ENCODE results near the gene TSPAN3. TPM values are rescaled to one million over a fixed set of nuclear protein-coding genes. Genes with fewer than 3 reads are reported as not detected.

Gene TSPAN3
- total RNA-seq, 1 experiment from 2014 or later: 235 TPM

DNA sequence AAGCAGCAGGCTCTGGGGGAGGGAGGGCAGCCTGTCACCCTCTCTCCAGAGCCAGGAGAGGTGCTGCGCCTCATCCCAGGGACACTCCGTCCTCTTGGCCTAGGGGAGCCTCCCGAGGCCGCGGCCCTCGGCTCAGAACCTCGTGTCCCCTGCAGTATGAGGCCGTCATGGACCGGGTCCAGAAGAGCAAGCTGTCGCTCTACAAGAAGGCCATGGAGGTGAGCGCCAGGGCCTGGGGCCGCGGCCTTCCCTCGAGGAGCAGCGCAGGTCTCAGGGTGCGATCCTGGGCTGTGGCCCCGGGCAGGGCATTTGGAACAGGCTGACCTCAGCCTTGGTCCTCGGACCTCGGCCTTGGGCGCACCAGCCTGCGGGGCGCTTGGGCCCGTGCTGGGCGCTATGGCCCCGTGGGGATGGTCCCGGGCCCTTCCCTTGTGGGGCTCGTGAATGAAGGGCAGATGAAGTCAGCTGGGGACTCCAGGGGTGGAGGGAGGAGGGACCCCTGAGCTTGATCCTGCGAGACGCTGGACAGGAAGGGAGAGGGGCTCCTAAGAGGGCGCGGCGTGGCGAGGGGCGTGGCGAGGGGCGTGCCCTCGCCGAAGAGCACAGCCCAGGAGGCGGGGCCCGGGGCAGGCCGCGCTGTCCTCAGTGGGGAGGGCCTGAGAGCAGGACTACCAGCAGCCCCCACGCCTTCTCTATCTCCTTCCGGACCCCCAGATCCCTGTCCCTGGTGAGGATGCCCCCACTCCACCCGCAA, 43.0 kb downstream of the TSPAN3 start:
- peak; percentile 35 for DNase-seq (ENCODE audit: low spot score)
- in situ Hi-C loops (cut with HindIII; ENCODE audit: low sequenced_read_pairs): no loop called here

DNA sequence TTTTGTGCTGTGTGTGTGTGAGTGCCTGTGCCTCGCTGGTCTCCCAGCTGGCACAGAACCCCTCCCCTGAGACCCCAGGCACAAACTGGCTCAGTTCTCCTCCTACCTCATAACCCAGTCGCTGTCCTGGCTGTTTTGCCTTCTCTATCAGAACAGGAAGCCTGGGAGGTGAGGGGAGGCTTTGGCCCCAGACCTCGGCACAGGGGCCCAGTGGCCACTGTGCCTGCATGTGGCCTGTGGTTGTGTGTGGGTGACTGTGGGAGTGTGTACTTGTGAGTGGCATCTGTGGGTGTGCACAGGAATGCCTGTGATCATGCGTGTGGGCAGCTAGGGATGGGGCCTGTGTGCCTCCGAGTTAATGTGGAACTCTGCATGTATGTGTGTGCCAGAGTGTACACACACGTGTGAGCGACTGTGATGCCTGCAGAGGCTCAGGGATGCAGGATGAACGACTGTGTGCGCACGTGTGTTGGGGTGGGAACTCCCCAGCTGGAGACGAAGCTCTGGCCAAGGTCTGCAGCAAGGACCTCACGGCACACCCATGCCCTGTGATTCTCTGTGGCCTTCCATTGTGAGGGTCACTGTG, 43.7 kb downstream of the TSPAN3 start:
- DNase-seq (ENCODE audit: low spot score): no peak
- in situ Hi-C loops (cut with HindIII; ENCODE audit: low sequenced_read_pairs): no loop called here

DNA sequence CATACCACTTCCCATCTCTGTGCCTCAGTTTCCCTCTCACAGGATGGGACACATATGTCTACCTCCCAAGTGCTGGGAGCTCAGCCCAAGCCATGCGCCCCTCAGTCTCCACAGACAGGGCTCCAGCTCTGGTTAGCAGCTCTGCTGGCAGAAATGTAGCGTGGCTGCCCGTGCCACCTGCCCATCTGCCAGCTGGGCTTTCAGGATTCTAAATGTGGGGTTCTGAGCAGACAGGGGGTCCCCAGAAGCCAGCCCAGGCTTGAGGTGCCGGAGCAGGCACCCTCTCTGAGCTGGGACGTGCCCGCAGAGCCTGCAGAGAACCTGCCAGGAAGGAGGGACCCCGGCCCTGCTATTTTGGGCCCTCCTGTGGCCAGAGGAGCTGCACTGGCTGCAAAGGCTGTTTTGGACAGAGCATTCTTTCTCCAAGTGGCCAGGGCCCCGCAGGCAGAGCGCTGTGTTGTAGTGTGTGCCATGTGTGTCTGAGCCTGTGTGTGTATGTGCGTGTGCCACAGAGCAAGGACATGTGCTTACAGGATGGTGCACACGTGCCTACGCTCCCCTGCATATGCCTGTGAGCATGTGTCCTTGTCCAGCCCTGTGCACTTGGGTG, 44.3 kb downstream of the TSPAN3 start:
- in situ Hi-C loops (cut with HindIII; ENCODE audit: low sequenced_read_pairs): no loop called here
- DNase-seq (ENCODE audit: low spot score): no peak

DNA sequence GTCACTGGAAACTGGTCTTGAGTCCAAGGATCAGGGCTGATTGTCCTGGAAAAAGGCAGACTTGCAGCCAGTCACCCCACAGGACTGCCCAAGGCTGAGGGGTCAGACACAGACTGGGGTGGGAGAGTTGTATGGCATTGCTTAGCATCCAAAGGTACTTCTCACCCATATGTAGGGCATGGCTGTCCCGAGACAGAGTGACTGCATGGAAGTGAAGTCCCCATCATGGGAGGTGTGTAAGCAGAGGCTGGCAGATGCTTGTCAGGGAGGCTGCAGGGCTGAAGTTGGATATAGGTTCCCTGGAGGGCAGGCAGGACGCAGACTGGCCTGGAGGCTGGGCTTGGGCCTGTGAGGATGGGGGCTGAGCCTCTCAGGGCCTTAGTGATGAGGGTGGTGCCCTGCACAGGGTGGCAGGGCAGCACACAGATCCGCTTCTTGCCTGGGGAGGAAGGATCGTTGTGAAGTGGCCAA, 44.9 kb downstream of the TSPAN3 start:
- no peak for DNase-seq (ENCODE audit: low spot score)
- in situ Hi-C loops (cut with HindIII; ENCODE audit: low sequenced_read_pairs): no loop called here

DNA sequence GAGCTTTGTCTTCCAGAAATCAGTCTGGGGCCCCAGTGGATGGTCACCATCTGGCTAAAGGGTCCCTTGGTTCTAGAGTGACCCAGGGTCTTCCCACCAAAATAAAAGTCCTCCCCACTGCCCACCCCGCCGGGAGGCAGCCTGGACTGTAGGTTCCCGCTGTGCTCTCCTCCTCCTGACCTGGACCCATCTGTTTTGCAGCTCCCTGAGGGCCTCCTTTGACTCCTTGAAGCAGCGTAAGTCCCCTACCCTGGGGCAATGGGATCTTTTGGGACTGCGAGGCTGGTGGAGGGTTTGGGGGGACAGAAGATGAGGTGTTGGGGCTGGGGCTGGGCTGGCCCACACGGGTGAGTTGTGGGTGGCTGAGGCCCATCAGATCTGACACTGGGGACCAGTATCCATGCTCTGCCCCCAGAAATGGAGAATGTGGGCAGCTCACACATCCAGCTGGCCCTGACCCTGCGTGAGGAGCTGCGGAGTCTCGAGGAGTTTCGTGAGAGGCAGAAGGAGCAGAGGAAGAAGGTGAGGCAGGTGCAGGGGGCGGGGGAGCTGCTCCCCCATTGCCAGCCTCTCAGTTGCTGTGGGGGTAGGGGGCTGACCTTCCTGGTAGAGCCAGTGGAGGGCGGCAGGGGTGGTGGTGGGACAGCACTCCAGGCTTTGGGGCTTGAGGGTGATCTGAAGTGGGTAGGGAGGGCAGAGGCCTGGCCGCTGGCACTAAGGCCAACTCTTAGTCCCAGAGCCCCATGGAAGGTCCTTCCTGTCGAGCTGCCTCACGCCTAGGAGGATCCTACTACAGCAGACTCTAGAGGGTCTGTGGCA, 45.6 kb downstream of the TSPAN3 start:
- DNase-seq (ENCODE audit: low spot score): no peak
- in situ Hi-C loops (cut with HindIII; ENCODE audit: low sequenced_read_pairs): no loop called here

DNA sequence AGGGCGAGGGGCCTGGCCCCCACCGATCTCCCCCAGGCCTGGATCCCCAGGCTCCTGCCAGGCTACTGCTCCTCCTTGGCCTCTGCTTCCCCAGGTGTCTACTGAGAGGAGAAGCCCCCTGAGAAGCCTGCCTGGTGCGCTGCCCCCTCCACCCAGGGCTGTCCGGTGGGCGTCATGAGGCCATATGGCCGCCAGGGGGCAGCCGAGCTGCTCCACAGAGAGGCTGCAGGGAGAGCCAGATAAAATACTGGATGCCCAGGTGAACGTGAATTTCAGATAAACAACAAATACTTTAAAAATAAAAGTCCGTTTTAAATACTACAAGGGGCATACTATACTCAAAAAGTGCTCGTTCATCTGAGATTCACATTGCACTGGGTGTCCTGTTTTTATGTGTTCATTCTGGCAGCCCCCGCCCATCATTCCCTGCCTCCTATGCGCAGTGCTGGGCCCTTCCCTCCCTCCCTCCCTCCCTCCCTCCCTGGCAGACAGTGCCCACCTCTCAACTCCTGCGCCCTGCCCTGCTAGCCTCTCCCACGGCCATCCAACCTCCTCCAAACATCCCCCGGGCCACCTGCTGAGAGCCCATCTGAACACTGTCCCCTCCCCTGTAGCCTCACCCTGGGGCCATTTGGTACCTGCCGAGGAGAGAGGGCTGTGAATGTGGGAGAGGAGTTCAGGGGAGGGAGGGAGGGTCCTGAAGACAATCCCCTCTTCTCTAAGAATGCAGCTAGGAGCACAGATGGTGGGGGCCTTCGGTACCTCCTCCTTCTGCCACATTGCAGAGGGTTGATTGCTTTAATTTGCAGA, 46.4 kb downstream of the TSPAN3 start:
- in situ Hi-C loops (cut with HindIII; ENCODE audit: low sequenced_read_pairs): no loop called here

DNA sequence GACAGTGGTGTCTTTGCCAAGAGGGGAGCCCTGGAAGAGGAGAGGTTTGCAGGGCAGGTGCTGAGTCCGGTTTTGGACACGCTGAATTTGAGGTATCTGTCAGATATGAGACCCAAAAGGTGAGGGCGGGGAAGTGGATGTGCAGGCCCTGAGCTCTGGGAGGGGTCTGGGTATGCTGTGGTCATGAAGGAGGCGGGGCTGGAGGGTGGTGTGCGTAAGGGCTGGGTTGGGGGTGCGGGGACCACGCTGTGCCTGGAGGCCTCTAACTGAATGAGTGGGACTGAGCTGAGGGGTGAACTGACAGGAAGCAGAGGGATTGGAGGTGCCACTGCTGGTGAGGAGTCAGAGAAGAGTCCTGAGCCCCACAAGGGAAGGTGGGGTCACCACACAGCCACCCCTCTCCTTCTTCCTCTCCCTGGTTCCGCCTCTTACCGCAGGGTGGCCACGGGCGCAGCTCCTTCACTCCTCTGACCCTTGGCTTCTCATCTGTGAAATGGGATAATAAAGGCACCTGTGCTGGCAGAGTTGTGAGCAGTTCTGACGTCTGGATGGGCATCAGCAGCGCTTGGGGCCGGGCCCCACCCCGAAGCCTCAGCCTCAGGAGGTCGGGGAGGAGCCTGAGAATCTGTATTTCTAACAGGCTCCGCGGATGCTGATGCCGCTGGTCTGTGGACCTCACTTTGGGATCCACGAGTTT, 47.2 kb downstream of the TSPAN3 start:
- DNase-seq (ENCODE audit: low spot score): no peak
- in situ Hi-C loops (cut with HindIII; ENCODE audit: low sequenced_read_pairs): no loop called here

More for the DNA sequence above, 46.4 kb downstream of the TSPAN3 start:
- peak; percentile 73 for DNase-seq (ENCODE audit: low spot score)

DNA sequence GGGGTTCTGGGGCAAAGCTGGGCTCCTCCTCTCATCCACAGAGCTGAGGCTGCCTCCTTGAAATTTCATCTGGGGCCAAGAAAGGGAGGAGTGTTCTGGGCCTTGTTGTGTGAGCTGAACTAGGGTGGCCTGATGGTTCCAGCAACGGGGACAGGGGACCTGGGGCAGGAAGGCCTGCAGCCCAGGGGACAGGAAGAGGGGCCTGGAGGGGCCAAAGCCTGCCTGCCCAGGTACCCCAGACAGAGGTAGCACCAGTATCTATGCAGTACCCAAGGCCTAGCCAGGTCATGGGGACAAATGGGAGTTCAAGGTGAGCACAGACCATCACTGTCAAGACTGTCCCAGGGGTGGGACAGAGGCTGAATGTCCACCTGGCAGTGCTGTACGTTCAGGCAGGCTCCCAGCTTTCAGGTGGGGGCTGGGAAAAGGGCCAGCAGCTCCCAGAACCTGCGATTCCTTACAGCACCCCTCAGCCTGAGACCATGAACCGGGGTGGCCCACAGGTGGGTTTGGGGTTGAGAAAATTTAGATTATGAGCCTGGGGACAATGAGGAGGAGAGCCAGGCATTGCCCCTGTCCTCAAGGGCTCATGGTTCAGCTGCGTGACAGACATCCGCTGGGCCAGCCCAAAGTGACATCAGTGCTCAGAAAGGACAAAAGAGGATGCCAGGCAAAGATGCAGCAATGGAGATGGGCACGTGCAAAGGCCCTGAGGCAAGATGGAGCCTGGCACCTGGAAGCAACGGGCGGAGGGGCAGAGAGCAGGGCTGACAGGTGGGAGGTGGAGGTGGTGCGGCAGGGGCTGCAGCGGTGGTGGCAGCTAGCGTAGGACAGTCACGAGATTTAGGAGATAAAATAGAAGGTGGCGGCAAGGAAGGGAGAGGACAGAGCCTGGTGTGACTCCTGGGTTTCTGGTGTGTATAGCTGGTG, 48.0 kb downstream of the TSPAN3 start:
- in situ Hi-C loops (cut with HindIII; ENCODE audit: low sequenced_read_pairs): no loop called here
- DNase-seq (ENCODE audit: low spot score): no peak

DNA sequence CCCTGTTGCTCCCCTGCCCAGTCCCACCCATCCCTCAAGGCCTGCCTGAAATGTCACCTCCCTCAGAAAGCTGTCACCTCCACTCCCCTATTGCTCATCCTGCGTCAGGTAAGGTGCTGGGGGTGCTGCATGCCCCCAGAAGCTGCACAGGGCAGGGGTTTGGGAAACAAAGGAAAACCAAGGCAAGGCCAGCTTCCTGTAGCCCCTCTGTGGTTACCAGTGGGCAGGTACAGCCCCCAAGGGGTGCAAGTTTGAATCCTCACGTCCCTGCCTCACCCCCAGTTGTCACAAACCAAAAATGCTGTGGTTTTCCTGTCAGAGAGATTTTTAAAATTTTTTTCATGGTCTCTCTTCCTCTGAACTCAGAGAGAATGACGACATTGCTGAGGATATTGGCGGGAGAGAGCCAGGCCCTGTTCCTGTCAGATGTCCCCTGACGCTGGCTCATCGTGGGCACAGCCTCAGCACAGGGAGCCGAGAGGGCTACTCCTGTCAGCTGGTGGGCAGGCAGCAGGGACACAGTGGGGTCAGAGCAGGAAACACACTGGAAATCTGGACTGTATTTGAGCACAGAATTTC, 49.0 kb downstream of the TSPAN3 start:
- DNase-seq (ENCODE audit: low spot score): no peak
- in situ Hi-C loops (cut with HindIII; ENCODE audit: low sequenced_read_pairs): no loop called here

DNA sequence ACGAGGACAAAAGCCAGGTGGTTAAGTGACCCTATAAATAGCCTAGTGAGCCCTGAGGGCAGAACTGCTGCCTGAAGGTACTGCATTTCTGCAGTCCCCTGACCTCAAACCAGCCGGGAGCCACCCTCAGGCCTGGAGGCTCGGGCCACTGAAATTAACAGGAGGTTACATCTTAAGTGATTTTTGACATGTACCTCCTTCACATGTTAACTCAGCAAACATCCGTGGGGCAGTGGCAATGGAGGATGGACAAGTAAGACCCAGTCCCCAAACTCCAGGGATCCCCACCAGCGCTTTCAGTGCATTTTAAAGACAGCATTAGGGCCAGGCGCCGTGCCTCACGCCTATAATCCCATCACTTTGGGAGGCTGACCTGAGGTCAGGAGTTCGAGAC, 49.8 kb downstream of the TSPAN3 start:
- DNase-seq (ENCODE audit: low spot score): no peak
- in situ Hi-C loops (cut with HindIII; ENCODE audit: low sequenced_read_pairs): no loop called here

DNA sequence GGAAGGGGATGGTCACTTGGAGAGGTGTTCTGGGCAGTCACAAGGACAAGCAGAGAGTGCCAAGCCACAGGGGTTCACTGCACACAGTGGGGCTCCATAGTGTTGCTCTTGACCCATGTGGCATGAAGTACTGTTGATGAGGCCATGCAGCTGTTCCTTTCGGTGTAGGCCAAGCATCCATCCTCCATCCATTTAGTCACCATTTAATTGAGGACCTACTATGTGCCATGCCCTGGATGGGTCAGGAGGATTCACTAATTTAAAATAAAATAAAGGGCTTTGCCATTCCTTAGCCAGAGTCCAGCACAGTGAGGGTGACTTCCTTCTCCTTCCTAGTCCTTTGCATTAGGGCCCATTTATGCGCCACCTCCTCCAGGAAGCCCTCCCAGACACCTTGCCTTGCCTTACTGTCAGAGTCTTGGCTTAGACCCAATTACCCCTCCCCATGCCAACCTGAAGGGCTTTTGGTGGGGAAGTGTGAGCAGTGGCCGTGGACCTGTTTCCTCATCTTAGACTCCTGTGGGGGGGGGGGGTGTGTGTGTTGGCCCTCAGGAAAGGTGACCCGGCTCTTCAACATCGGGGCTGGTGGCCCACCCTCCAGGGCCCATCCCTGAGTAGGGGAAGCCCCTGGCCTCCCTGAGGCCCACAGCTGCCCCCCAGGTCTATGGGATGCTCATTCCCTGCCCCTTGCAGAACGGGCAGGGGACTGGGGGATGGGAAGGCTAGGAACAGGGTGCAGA, 50.4 kb downstream of the TSPAN3 start:
- no peak for DNase-seq (ENCODE audit: low spot score)
- in situ Hi-C loops (cut with HindIII; ENCODE audit: low sequenced_read_pairs): no loop called here

DNA sequence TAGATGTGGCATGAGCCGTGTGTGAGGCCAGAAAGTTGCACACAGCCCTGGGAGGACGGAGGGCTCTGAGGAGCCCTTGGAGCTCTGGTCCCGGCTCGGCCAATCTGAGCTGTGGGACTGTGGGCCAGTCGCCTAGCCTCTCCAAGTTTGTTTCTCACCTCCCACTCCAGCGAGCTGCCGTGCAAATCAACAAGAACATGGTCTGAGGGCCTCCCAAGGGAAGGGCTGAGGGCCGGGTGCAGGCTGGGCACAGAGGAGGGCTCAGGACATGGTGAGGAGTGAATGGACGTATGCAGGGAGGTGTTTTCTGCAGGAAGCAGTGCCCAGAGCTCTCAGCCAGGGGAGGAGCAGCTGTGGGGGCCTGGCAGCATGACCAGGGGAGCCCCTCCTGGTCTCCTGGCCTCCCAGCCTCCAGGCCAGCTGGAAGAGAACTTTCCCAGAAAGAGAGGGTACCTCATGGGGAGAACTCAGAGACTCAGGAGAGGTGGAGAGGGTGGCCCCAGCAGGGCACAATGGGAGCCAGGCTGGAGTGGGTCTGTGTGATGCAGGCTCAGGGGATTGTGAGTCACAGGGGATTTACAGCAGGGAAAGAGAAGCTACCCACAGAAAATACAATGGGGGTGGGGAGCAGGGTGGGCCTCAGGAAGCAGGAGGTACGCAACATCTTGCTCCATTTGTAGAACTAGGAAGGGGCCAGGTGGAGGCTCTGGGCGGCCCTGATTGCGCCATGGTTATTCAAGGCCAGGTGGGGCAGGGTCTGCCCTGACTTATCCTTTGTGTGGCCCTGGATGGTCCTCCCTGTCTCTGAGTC, 51.2 kb downstream of the TSPAN3 start:
- in situ Hi-C loops (cut with HindIII; ENCODE audit: low sequenced_read_pairs): no loop called here
- DNase-seq (ENCODE audit: low spot score): no peak

DNA sequence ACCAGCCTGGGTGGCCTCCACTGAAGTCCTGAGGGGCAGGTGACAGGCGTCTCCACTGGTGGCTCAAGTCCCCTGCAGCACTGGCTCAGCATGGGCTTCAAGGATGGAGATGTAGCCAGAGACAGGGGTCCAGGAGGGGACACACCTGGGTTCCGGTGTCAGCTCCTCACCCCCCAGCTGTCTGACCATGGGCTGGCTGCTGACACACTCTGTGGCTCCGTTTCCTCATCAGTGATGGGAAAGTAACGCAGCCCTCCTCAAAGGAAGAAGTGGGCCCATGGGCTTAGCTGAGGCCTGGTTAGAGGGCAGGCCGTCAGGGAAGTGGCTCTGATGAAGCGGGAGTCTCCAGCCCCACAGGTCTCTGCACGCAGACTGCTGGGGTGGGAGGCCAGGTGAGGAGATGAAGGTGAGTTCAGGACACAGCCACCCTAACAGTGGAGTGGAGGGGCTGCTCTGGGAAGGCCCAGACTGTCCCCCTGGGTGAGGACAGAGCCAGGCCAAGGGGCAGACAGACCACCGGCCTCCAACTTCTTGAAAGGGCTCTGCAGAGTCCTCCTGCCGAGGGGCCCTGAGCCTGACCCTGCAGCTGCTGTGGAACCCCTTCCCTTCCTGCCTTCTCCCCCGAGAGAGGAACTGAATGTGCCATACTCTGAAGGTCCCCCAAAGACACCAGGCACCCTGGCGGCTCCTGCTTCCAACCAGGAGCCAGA, 52.0 kb downstream of the TSPAN3 start:
- no peak for DNase-seq (ENCODE audit: low spot score)
- in situ Hi-C loops (cut with HindIII; ENCODE audit: low sequenced_read_pairs): no loop called here

DNA sequence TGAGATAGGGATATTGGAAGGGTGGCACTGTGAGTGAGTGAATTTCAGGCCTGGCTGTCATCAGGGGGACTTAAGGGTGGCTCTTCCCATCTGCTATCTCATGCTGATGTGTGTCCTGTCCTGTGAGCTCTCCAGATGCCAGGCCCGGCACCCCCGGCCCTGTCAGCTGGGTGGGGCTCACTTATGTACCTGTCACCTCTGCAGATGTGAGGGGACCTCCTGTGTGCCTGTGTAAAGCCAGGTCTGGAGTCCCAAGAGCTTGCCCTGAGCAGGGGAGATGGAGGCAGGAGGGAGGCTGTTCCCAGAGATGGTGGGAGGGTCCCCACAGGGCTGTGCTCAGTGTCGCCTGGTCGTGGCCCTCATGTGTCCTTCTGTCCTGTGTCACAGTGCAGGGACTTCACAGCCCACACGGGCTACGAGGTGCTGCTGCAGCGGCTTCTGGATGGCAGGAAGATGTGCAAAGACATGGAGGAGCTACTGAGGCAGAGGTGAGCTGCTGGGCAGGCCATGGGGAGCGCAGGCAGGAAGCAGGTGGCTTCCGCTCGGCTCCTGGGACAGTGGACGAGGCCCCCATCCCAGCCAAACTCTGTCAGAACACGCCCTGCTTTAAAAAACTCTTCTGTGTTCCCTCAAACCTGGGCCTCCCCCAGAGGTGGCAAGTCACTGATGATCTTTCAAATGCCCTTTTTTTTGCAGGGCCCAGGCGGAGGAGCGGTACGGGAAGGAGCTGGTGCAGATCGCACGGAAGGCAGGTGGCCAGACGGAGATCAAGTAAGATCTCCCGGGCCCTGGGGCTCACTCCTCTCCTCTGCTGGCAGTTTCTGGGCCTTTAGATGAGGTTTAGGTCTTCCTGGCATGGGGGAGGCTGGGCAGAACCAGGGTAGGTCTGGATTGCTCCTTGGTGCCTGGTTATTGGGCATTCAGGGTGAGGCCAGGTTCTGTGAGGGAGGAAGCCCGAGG, 52.9 kb downstream of the TSPAN3 start:
- in situ Hi-C loops (cut with HindIII; ENCODE audit: low sequenced_read_pairs): no loop called here
- DNase-seq (ENCODE audit: low spot score): no peak

Data from G401 (cell line).